ENCODE measurements around the gene GRK5. TPM values are rescaled to one million over a fixed set of nuclear protein-coding genes. Genes with fewer than 3 reads are reported as not detected.

GRK5 gene
- total RNA-seq, 4 donors from 2014 or later: 6.2 to 12.5 (median 9.1) TPM

DNA sequence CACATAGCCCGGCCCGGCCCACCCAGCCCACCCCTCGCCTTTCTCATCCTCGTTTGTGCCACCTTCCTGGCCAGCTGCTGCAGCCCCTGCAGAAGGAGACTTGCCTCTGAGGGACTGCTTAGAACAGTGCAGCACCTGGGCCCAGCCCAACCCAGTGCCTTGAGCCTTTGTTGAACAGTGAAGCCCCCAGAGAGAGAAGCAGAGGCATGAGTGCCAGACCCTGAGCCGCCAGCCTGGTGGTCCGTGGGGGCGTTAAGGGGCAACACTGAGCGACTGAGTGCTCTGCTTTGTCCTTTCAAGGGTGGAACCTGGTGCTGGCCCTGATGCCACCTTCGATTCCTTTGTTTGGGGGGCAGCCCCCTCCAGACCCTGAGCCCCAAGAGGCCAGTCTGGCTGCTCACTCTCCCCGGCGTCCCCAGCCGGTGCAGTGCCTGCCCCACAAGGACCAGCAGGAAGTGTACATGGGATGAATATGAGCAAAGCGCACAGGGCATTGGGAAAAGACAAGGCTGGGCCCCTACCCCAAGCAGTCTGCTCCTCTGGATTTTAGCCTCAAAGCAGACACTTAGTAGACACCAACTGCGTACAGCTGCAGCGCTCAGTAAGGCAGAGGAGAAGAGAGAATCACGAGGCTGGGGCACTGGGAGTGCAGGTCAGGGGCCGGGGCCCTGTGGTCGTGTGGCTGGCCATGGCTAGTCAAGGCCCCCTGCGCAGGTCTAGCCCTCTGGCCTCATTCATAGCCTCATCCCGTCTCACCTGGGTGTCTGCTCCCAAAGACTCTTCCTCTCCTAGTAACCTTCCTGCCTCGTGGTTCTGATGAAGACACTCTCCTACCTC is 239.3 kb downstream of the GRK5 start:
- TF ChIP-seq POLR2A (IDR thresholded peaks at IDR 0.05): no peak
- TF ChIP-seq, protein P1, sequence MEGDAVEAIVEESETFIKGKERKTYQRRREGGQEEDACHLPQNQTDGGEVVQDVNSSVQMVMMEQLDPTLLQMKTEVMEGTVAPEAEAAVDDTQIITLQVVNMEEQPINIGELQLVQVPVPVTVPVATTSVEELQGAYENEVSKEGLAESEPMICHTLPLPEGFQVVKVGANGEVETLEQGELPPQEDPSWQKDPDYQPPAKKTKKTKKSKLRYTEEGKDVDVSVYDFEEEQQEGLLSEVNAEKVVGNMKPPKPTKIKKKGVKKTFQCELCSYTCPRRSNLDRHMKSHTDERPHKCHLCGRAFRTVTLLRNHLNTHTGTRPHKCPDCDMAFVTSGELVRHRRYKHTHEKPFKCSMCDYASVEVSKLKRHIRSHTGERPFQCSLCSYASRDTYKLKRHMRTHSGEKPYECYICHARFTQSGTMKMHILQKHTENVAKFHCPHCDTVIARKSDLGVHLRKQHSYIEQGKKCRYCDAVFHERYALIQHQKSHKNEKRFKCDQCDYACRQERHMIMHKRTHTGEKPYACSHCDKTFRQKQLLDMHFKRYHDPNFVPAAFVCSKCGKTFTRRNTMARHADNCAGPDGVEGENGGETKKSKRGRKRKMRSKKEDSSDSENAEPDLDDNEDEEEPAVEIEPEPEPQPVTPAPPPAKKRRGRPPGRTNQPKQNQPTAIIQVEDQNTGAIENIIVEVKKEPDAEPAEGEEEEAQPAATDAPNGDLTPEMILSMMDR (IDR thresholded peaks at IDR 0.05 in 4 of 5, conservative IDR thresholded peaks at IDR 0.05 in 1 of 5): no peak
- DNase-seq: no peak
- Histone ChIP-seq H3K4me3 (no peak overlapping the region), H3K36me3 (no peaks in the 10 kb centered on the region), H3K9me3 (no peaks in the 10 kb centered on the region), H3K27ac (no peak overlapping the region), H3K27me3 (no peaks in the 10 kb centered on the region), H3K4me1 (peaks cover 2% of the 10 kb centered on the region in 2 donors)
- in situ Hi-C loops (cut with MboI; ENCODE audit: low sequenced_read_pairs in 4 of 4): loop anchor here in 1 of 4 donors (5.0 kb wide), 1 partner anchor 244 kb away; no protein-coding TSS in a partner anchor
- no peak for ATAC-seq
- intact Hi-C loops (cut with DNase I; ENCODE audit: low total_unique reads): no loop called here

DNA sequence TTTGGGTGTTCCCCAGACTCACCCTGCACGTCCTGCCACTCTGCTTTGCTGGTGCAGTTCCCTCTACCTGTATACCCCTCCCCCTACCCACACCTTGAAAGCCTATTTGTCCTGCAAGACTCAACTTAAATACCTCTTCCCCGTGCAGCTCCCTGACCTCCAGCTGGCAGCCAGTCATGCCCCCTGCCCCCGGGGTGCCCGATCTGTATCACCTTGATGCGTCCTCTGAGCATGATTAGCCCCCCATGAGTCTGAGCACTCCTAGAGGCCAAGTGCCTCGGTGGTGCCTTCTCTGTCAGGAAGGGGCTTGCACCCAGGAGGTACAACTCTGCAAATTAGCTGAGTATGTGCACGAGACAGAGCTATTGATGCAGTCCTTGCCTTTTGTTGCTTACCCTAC is 240.1 kb downstream of the GRK5 start:
- H3K36me3 ChIP-seq: no peaks in the 10 kb centered on the region
- H3K4me3 ChIP-seq: no peak overlapping the region
- in situ Hi-C loops (cut with MboI; ENCODE audit: low sequenced_read_pairs in 4 of 4): loop anchor here in 1 of 4 donors (5.0 kb wide), 1 partner anchor 245 kb away; no protein-coding TSS in a partner anchor
- no peak for ATAC-seq
- DNase-seq: no peak
- TF ChIP-seq, protein P1 (IDR thresholded peaks at IDR 0.05 in 4 of 5, conservative IDR thresholded peaks at IDR 0.05 in 1 of 5): no peak
- no peak for TF ChIP-seq POLR2A (IDR thresholded peaks at IDR 0.05)
- H3K9me3 ChIP-seq: no peaks in the 10 kb centered on the region
- no peak overlapping the region for H3K27ac ChIP-seq
- H3K4me1 ChIP-seq: no peaks in the 10 kb centered on the region
- H3K27me3 ChIP-seq: no peaks in the 10 kb centered on the region
- intact Hi-C loops (cut with DNase I; ENCODE audit: low total_unique reads): no loop called here

DNA sequence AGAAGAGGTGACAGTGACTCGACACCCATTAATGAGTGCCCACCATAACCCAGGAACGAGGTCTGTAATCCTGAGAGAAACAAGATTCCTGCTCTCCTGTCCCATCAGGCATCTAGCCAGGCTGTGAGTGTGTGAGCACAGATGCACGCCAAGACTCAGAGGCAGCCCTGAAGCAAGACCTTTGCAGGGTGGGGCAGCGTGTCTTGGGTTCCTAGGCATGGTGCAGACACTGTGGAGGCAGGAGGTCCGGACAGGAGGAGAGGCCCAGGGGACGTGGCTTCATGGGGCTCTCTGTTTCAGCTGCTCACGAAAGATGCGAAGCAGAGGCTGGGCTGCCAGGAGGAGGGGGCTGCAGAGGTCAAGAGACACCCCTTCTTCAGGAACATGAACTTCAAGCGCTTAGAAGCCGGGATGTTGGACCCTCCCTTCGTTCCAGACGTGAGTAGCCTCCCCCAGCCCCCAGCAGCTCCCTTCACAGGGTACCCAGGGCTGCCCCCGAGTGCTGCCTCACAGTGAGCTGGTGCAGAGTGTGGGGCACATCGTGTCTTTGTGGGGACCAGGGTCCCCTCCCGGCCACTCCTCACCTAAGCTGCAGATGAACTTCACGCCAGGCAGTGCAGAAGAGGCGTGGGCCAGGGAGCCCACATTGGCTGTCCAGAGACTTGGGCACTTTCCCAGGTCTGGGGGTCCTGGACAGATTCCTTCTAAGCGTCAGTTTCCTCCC is 240.6 kb downstream of the GRK5 start:
- Histone ChIP-seq H3K9me3 (no peaks in the 10 kb centered on the region), H3K27ac (no peak overlapping the region), H3K36me3 (no peaks in the 10 kb centered on the region), H3K4me1 (no peaks in the 10 kb centered on the region), H3K27me3 (no peaks in the 10 kb centered on the region), H3K4me3 (no peak overlapping the region)
- intact Hi-C loops (cut with DNase I; ENCODE audit: low total_unique reads) (no loop called here), in situ Hi-C loops (cut with MboI; ENCODE audit: low sequenced_read_pairs in 4 of 4) (loop anchor here in 1 of 4 donors (5.0 kb wide), 1 partner anchor 246 kb away; no protein-coding TSS in a partner anchor)
- ATAC-seq: no peak
- no peak for TF ChIP-seq POLR2A (IDR thresholded peaks at IDR 0.05)
- TF ChIP-seq, protein P1 (IDR thresholded peaks at IDR 0.05 in 4 of 5, conservative IDR thresholded peaks at IDR 0.05 in 1 of 5): no peak
- DNase-seq: no peak

DNA sequence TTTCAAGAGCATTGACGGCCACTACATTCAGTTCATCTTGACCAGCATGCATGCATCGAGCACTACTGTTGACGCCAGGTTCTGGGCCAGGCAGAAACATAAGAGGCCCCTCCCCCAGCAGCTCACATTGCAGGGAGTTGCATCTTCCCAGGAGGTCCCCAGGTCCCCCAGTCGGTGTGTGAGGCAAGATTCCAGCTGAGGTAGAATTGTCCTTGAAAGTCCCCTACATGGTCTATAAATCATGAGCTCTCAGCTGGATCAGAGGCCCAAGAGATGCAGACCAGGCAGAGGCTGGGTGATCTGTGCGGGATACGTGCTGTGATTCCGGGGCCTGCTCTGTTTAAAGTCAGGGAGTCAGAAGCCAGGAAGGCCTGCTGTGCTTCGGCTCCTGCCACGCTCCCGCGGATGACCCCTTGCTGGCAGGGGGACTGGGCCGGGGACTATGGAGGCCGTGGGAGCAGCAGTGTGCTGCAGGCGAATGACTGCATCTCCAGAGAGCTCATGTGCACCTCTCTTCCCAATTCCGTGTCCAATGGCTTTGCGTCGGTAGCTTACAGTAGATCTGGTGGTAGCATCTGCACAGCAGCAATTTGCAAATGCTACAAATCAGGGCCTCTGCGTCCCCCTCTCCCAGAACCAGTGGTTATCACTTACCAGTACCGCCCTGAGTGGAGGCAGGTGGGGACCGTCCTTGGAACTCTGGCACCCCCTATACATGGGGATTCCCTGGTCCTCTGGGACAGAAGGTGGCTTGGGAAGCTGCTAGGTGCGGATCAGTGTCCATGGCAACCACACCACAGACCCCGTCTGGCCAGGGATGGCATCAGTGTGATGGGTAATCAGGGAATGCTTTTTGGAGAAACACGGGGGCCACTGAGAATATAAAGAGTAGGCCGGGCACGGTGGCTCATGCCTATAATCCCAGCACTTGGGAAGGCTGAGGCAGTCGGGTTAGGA is 241.5 kb downstream of the GRK5 start:
- H3K4me3 ChIP-seq: no peak overlapping the region
- TF ChIP-seq, protein P1 (IDR thresholded peaks at IDR 0.05 in 4 of 5, conservative IDR thresholded peaks at IDR 0.05 in 1 of 5): no peak
- no peak for TF ChIP-seq POLR2A (IDR thresholded peaks at IDR 0.05)
- ATAC-seq (no peak), DNase-seq (no peak)
- no peaks in the 10 kb centered on the region for H3K27me3 ChIP-seq
- H3K4me1 ChIP-seq: no peaks in the 10 kb centered on the region
- H3K36me3 ChIP-seq: no peaks in the 10 kb centered on the region
- intact Hi-C loops (cut with DNase I; ENCODE audit: low total_unique reads) (no loop called here), in situ Hi-C loops (cut with MboI; ENCODE audit: low sequenced_read_pairs in 4 of 4) (loop anchor here in 1 of 4 donors (5.0 kb wide), 1 partner anchor 247 kb away; no protein-coding TSS in a partner anchor)
- H3K9me3 ChIP-seq: no peaks in the 10 kb centered on the region
- peak overlapping the region in 1 of 4 donors; percentile 59 for H3K27ac ChIP-seq
